Activated CD4-positive, alpha-beta T cell treated with anti-CD3 and anti-CD28 coated beads, Interleukin-2, amount 10 ng/mL, durations not matched to agents 7 days and 5 days (primary cell): ENCODE measurements around the gene KRTAP20-4. TPM values are rescaled to one million over a fixed set of nuclear protein-coding genes. Genes with fewer than 3 reads are reported as not detected.

ENCODE experiments used
- total RNA-seq, 2 experiments: library from RNA; stranded (reverse); gene quantifications; one replicate each; pipeline ENCODE4 v1.2.3, GENCODE V29; 2021

Gene KRTAP20-4
- total RNA-seq, 2 experiments from 2014 or later = not detected

Other genes starting within 250 kb of the KRTAP20-4 start
- not detected for gene KRTAP13-2, start 248.4 kb upstream of the KRTAP20-4 start, total RNA-seq
- not detected for gene KRTAP13-1, start 224.6 kb upstream of the KRTAP20-4 start, total RNA-seq
- gene KRTAP13-3, start 194.7 kb upstream of the KRTAP20-4 start, total RNA-seq = not detected
- not detected for gene KRTAP13-4, start 190.4 kb upstream of the KRTAP20-4 start, total RNA-seq
- not detected for gene KRTAP15-1, start 180.4 kb upstream of the KRTAP20-4 start, total RNA-seq
- gene KRTAP19-1, start 140.3 kb upstream of the KRTAP20-4 start, total RNA-seq = not detected
- not detected for gene KRTAP19-2, start 133.2 kb upstream of the KRTAP20-4 start, total RNA-seq
- not detected for gene KRTAP19-3, start 128.6 kb upstream of the KRTAP20-4 start, total RNA-seq
- gene KRTAP19-4, start 123.5 kb upstream of the KRTAP20-4 start, total RNA-seq = not detected
- not detected for gene KRTAP19-5, start 118.5 kb upstream of the KRTAP20-4 start, total RNA-seq
- not detected for gene KRTAP19-6, start 78.8 kb upstream of the KRTAP20-4 start, total RNA-seq
- gene KRTAP19-7, start 59.3 kb upstream of the KRTAP20-4 start, total RNA-seq = not detected
- not detected for gene KRTAP22-2, start 30.2 kb upstream of the KRTAP20-4 start, total RNA-seq
- not detected for gene KRTAP6-3, start 28.2 kb upstream of the KRTAP20-4 start, total RNA-seq
- gene KRTAP6-2, start 21.7 kb upstream of the KRTAP20-4 start, total RNA-seq = not detected
- not detected for gene KRTAP22-1, start 19.5 kb upstream of the KRTAP20-4 start, total RNA-seq
- gene KRTAP6-1, start 6.7 kb upstream of the KRTAP20-4 start, total RNA-seq = not detected
- not detected for gene KRTAP20-1, start 4.2 kb upstream of the KRTAP20-4 start, total RNA-seq
- not detected for gene KRTAP20-2, start 14.6 kb downstream of the KRTAP20-4 start, total RNA-seq
- gene KRTAP20-3, start 22.2 kb downstream of the KRTAP20-4 start, total RNA-seq = not detected
- not detected for gene KRTAP21-3, start 98.2 kb downstream of the KRTAP20-4 start, total RNA-seq
- not detected for gene KRTAP21-2, start 126.6 kb downstream of the KRTAP20-4 start, total RNA-seq
- not detected for gene KRTAP21-1, start 134.8 kb downstream of the KRTAP20-4 start, total RNA-seq
- not detected for gene KRTAP8-1, start 192.6 kb downstream of the KRTAP20-4 start, total RNA-seq
- gene KRTAP7-1, start 209.1 kb downstream of the KRTAP20-4 start, total RNA-seq = not detected